Epithelial cell of esophagus (primary cell): ENCODE data around the gene TIAM2.
"Not testable (repeated sequence)": the region's sequence is repeated elsewhere in the genome, so short reads cannot be mapped to it uniquely, and the experiment has no call there.

Source experiments
- DNase-seq: peaks from one replicate; pipeline ENCODE4 v3.0.0; 2010; ENCODE audit warnings: low read depth
- H3K4me3 ChIP-seq: 2 replicates; pipeline ENCODE4 v1.5.1; 2011; ENCODE audit warnings: mild to moderate bottlenecking, low read length, control low read depth
- TF ChIP-seq, protein P1 (sequence below): IDR thresholded peaks from 2 replicates; pipeline ENCODE4 v1.5.1; 2011; ENCODE audit warnings: low read depth, mild to moderate bottlenecking, low read length, control low read depth, inconsistent platforms; ENCODE audit not compliant: insufficient read depth; ENCODE audit errors: missing control alignments

TIAM2 gene

GRCh38 chr6:155207223-155207622 is 212.1 kb downstream of the TIAM2 start:
- TF ChIP-seq, protein P1, sequence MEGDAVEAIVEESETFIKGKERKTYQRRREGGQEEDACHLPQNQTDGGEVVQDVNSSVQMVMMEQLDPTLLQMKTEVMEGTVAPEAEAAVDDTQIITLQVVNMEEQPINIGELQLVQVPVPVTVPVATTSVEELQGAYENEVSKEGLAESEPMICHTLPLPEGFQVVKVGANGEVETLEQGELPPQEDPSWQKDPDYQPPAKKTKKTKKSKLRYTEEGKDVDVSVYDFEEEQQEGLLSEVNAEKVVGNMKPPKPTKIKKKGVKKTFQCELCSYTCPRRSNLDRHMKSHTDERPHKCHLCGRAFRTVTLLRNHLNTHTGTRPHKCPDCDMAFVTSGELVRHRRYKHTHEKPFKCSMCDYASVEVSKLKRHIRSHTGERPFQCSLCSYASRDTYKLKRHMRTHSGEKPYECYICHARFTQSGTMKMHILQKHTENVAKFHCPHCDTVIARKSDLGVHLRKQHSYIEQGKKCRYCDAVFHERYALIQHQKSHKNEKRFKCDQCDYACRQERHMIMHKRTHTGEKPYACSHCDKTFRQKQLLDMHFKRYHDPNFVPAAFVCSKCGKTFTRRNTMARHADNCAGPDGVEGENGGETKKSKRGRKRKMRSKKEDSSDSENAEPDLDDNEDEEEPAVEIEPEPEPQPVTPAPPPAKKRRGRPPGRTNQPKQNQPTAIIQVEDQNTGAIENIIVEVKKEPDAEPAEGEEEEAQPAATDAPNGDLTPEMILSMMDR, result no peak
- no peak overlapping the region for H3K4me3 ChIP-seq
- no peak for DNase-seq

- no peak for DNase-seq
- TF ChIP-seq, protein P1, result no peak
- H3K4me3 ChIP-seq, result no peak overlapping the region
Measured at GRCh38 chr6:155212106-155212505, 217.0 kb downstream of the TIAM2 start.

- TF ChIP-seq, protein P1, result no peak
- H3K4me3 ChIP-seq, result no peak overlapping the region
- DNase-seq, result peak; percentile 14
Measured at GRCh38 chr6:155212616-155213380, 217.7 kb downstream of the TIAM2 start.

DNA sequence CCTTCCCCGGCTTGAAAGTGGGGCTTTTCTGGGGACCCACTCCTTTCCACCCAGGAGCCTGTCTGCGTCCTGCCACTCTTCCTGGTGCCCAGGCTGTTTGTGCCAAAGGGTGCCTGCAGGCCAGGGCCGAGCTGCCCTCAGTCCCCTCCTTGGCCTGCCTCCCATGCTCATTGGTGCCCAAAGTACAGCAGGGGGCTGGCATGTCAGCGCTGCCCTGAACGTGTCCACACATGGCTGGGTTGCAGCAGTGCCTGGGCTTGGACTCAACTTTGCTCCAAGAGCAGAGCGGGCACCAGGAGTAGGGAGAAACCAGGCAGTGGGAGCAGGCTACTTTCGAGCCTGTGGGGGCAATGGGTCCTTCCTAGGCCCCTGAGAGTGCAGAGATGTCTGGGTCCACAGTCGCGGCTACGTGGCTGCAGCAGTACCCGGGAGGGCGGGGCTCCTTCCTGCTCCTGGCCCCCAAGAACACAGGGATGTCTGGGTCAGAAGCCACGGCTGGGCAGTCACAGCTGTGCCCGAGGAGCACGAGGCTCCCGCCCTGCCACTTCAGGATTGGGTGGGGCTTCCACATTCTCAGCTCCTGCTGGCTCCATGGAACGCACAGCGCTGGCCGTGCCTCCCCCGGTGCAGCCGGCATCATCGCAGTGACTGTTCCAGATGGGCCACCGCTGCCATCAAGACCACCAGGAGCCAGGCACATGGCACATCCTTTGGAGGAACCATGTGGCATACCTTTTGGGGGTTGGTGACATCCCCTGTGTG is 218.7 kb downstream of the TIAM2 start:
- DNase-seq, result no peak
- no peak overlapping the region for H3K4me3 ChIP-seq
- TF ChIP-seq, protein P1, result no peak

GRCh38 chr6:155215906-155216305 is 220.8 kb downstream of the TIAM2 start:
- TF ChIP-seq, protein P1, result no peak
- no peak overlapping the region for H3K4me3 ChIP-seq
- DNase-seq, result no peak

DNA sequence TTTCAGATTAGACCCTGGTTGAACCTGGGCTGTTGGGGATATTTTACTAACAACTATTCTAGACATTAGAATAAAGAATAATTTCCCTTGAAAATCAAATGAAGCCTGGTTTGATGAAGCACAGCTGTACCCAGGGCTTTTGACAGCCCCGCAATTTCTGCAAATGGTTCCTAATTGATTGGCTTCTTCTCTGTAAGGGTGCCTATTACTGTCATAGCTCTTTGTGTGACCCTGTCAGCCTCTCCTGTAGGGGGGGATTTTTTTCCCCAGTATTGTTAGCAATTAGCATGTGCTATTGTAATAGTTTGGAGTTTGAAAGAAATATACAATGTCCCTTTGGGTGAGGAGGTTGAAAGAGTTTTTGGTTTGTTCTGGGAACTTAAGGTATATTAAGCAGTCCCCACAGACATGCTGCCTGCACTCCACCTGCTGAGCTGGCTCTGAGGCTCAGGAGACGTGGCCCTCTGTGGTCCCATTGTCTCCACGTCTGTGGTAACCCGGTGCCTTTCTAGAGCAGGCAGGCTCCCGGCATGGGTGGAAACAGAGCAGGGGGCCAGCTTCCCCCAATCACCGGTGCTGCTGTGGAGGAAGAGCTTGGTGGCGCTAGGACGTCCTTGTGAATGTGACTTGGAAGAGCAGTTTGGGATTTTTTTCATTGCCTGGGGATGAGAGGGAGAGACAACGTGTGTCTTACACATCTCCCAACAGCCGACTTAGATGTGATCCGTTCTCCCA is 221.4 kb downstream of the TIAM2 start:
- no peak for DNase-seq
- H3K4me3 ChIP-seq, result no peak overlapping the region
- TF ChIP-seq, protein P1, result no peak

DNA sequence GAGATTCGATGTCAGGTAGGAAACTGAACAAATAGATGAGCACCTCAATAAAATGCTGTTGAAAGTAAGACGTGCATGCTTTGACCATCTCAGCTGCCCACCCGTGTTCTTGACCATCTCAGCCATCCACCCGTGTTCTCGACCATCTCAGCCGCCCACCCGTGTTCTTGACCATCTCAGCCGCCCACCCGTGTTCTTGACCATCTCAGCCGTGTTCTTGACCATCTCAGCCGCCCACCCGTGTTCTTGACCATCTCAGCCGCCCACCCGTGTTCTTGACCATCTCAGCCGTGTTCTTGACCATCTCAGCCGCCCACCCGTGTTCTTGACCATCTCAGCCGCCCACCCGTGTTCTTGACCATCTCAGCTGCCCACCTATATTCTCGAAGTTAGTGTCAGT is 223.6 kb downstream of the TIAM2 start:
- DNase-seq, H3K4me3 ChIP-seq: not testable (repeated sequence)
